H1 (cell line): Measurements from ENCODE around the gene ZBTB40. TPM values are rescaled to one million over a fixed set of nuclear protein-coding genes. Genes with fewer than 3 reads are reported as not detected.
A peak's percentile ranks its signal among the peaks of the same experiment; 100 is the strongest.

ENCODE experiments used
- CTCF ChIA-PET: fragments of 300-600 bp; sonication (Branson Sonifier 250); formaldehyde crosslinking; loops from one replicate; lab custom pipeline; 2021; ENCODE audit not compliant: partially characterized antibody; lab: Charles Lee
- POLR2A ChIA-PET: fragments of 300-600 bp; sonication (Branson Sonifier 250); formaldehyde crosslinking; loops from one replicate; lab custom pipeline; 2021; ENCODE audit warnings: inconsistent platforms; ENCODE audit not compliant: partially characterized antibody; lab: Charles Lee
- DNase-seq, 2 experiments: peaks; one replicate each; pipeline versions ENCODE4 v3.0.0 to v3.0.0-alpha.2; 2010 to 2022; ENCODE audit warnings: low spot score in 2 of 2, low read depth in 1 of 2, mixed read lengths in 1 of 2
- FAIRE-seq: peaks from 2 replicates; lab custom pipeline; 2011; peaks lifted over from hg19 to GRCh38; lab: Jason Lieb, UNC
- H2AFZ ChIP-seq: 2 replicates; pipeline ENCODE4 v1.8.1; 2012; ENCODE audit warnings: low read length, inconsistent platforms
- H2AK5ac ChIP-seq: 2 replicates; pipeline ENCODE4 v1.6.1; 2013; ENCODE audit warnings: low read depth, low read length
- H2BK120ac ChIP-seq: replicated peaks from 2 replicates; pipeline ENCODE3; 2013; ENCODE audit warnings: low read depth, low read length, inconsistent platforms
- H2BK12ac ChIP-seq: 2 replicates; pipeline ENCODE4 v1.6.1; 2013; ENCODE audit warnings: low read depth, low read length
- H2BK15ac ChIP-seq: 2 replicates; pipeline ENCODE4 v1.6.1; 2013; ENCODE audit warnings: low read length
- H2BK20ac ChIP-seq: 2 replicates; pipeline ENCODE4 v1.6.1; 2013; ENCODE audit warnings: low read length
- H2BK5ac ChIP-seq: 2 replicates; pipeline ENCODE4 v1.6.1; 2013; ENCODE audit warnings: low read depth, low read length
- H3K14ac ChIP-seq: 2 replicates; pipeline ENCODE4 v1.6.1; 2013; ENCODE audit warnings: inconsistent platforms; ENCODE audit not compliant: insufficient read length
- H3K18ac ChIP-seq: 2 replicates; pipeline ENCODE4 v1.6.1; 2013; ENCODE audit warnings: low read length; ENCODE audit errors: extremely low read depth
- H3K23ac ChIP-seq: 2 replicates; pipeline ENCODE4 v1.6.1; 2013; ENCODE audit warnings: inconsistent platforms; ENCODE audit not compliant: insufficient read length
- H3K23me2 ChIP-seq: 2 replicates; pipeline ENCODE4 v1.6.1; 2013; ENCODE audit warnings: low read depth, low read length
- H3K27ac ChIP-seq: 2 replicates; pipeline ENCODE4 v1.6.1; 2011; ENCODE audit warnings: low read depth, low read length, inconsistent platforms
- H3K27me3 ChIP-seq, 4 experiments: replicated peaks in 1 of 4; 1 replicate in 1 of 4; 2 replicates in 3 of 4; pipeline versions ENCODE4 v1.6.1 to v1.8.1; 2011 to 2013; ENCODE audit warnings: low read length in 3 of 4, mild to moderate bottlenecking in 3 of 4, inconsistent platforms in 2 of 4, mixed read lengths in 2 of 4, moderate library complexity in 1 of 4; ENCODE audit not compliant: control insufficient read depth in 3 of 4, insufficient read depth in 3 of 4; ENCODE audit errors: extremely low read depth in 1 of 4
- H3K36me3 ChIP-seq, 4 experiments: 2 replicates each; pipeline versions ENCODE4 v1.6.1 to v1.8.1; 2011 to 2013; ENCODE audit warnings: mild to moderate bottlenecking in 4 of 4, low read length in 3 of 4, moderate library complexity in 2 of 4, control low read depth in 1 of 4, inconsistent platforms in 1 of 4; ENCODE audit not compliant: insufficient read depth in 4 of 4, control insufficient read depth in 2 of 4
- H3K4ac ChIP-seq: replicated peaks from 2 replicates; pipeline ENCODE3; 2013; ENCODE audit warnings: low read length, low read depth, mixed read lengths, inconsistent platforms; ENCODE audit not compliant: insufficient read length
- H3K4me1 ChIP-seq, 4 experiments: replicated peaks in 1 of 4; 1 replicate in 1 of 4; 2 replicates in 3 of 4; pipeline versions ENCODE4 v1.6.1 to v1.8.1; 2011 to 2013; ENCODE audit warnings: low read length in 3 of 4, inconsistent platforms in 2 of 4, mixed read lengths in 1 of 4; ENCODE audit not compliant: insufficient read depth in 4 of 4, control insufficient read depth in 3 of 4
- H3K4me2 ChIP-seq, 2 experiments: 2 replicates each; pipeline versions ENCODE4 v1.6.1 to v1.8.1; 2011 to 2013; ENCODE audit warnings: low read depth in 2 of 2, low read length in 2 of 2, control low read depth in 1 of 2, inconsistent platforms in 1 of 2, mild to moderate bottlenecking in 1 of 2; ENCODE audit not compliant: insufficient read depth in 1 of 2
- H3K4me3 ChIP-seq, 4 experiments: fragments of 200-600, 300-600 bp in 1 of 4; sonication (generic), shearing (Covaris generic), sonication (Bioruptor Twin) in 1 of 4; 2 replicates each; pipeline versions ENCODE4 v1.5.1 to v1.8.1; 2011 to 2016; ENCODE audit warnings: low read length in 4 of 4, low read depth in 3 of 4, control low read depth in 2 of 4, inconsistent platforms in 2 of 4, mild to moderate bottlenecking in 2 of 4, mixed read lengths in 1 of 4, moderate library complexity in 1 of 4; ENCODE audit not compliant: insufficient read depth in 2 of 4; ENCODE audit errors: extremely low read depth in 1 of 4
- H3K56ac ChIP-seq: replicated peaks from 2 replicates; pipeline ENCODE3; 2013; ENCODE audit warnings: low read depth, mild to moderate bottlenecking, mixed read lengths, low read length, inconsistent platforms; ENCODE audit not compliant: insufficient read length
- H3K79me1 ChIP-seq: 2 replicates; pipeline ENCODE4 v1.6.1; 2013; ENCODE audit warnings: low read depth, low read length, control low read depth
- H3K79me2 ChIP-seq, 2 experiments: 2 replicates each; pipeline versions ENCODE4 v1.6.1 to v1.8.1; 2012 to 2013; ENCODE audit warnings: low read length in 2 of 2, mild to moderate bottlenecking in 2 of 2, inconsistent platforms in 1 of 2; ENCODE audit not compliant: insufficient read depth in 2 of 2, control insufficient read depth in 1 of 2
- H3K9ac ChIP-seq, 4 experiments: replicated peaks in 1 of 4; 1 replicate in 1 of 4; 2 replicates in 3 of 4; pipeline versions ENCODE4 v1.6.1 to v1.8.1; 2011 to 2013; ENCODE audit warnings: low read depth in 3 of 4, low read length in 3 of 4, control low read depth in 2 of 4, mild to moderate bottlenecking in 2 of 4, moderate library complexity in 2 of 4, inconsistent platforms in 1 of 4; ENCODE audit errors: extremely low read depth in 1 of 4
- H3K9me3 ChIP-seq, 2 experiments: 2 replicates each; pipeline versions ENCODE4 v1.6.1 to v1.8.1; 2012 to 2013; ENCODE audit warnings: mild to moderate bottlenecking in 2 of 2, moderate library complexity in 2 of 2, control low read depth in 1 of 2, inconsistent platforms in 1 of 2, low read depth in 1 of 2, low read length in 1 of 2, mixed read lengths in 1 of 2; ENCODE audit not compliant: insufficient read depth in 2 of 2
- H4K20me1 ChIP-seq, 2 experiments: replicated peaks in 1 of 2; 2 replicates each; pipeline versions ENCODE3 to v1.8.1; 2011 to 2013; ENCODE audit warnings: inconsistent platforms in 2 of 2, low read length in 2 of 2, mild to moderate bottlenecking in 1 of 2; ENCODE audit not compliant: insufficient read depth in 2 of 2, control insufficient read depth in 1 of 2
- H4K5ac ChIP-seq: 2 replicates; pipeline ENCODE4 v1.6.1; 2013; ENCODE audit warnings: low read length, low read depth, mixed read lengths, inconsistent platforms; ENCODE audit not compliant: insufficient read length
- H4K8ac ChIP-seq: 2 replicates; pipeline ENCODE4 v1.8.0; 2013; ENCODE audit warnings: mild to moderate bottlenecking, moderate library complexity, low read length, inconsistent platforms; ENCODE audit not compliant: insufficient read depth; ENCODE audit errors: extremely low read depth
- H4K91ac ChIP-seq: replicated peaks from 2 replicates; pipeline ENCODE3; 2013; ENCODE audit warnings: low read length, mixed read lengths, inconsistent platforms; ENCODE audit not compliant: insufficient read length
- TAF7 ChIP-seq: optimal IDR thresholded peaks from 2 replicates; pipeline ENCODE3; 2011; ENCODE audit warnings: low read depth, mild to moderate bottlenecking, inconsistent platforms, low read length, moderate library complexity, borderline replicate concordance
- TCF12 ChIP-seq: IDR thresholded peaks from 2 replicates; pipeline ENCODE4 v1.6.1; 2011; ENCODE audit warnings: low read depth, mild to moderate bottlenecking, low read length
- WGBS, 2 experiments: shearing (Covaris generic) in 1 of 2; methylation state at CpG; one replicate each; pipeline versions ENCODE4 v1.1.6 to v1.1.7; 2013 to 2015; ENCODE audit warnings: low lambda C conversion rate in 2 of 2, mixed read lengths in 2 of 2, inconsistent platforms in 1 of 2, low coverage in 1 of 2, missing lambda C conversion rate in 1 of 2; ENCODE audit not compliant: insufficient replicate concordance in 2 of 2, insufficient coverage in 1 of 2, insufficient read length in 1 of 2; ENCODE audit errors: extremely low coverage in 1 of 2, missing lambda C conversion rate in 1 of 2; 5-methylcytosine and 5-hydroxymethylcytosine counted together
- polyA plus RNA-seq, 7 experiments: library from polyadenylated mRNA; depleted of rRNA in 3 of 7; stranded (reverse) in 5 of 7; unstranded in 2 of 7; fragments of >200 nt in 5 of 7; fragments of 200-250 nt in 2 of 7; gene quantifications; 1 replicate in 5 of 7; 2 replicates in 1 of 7; 4 replicates in 1 of 7; pipeline versions ENCODE4 v1.2.1 to v1.2.3, GENCODE V29; 2011 to 2013; ENCODE audit warnings: missing spikeins in 2 of 7, mixed read lengths in 2 of 7
- total RNA-seq: library from RNA; stranded (reverse); fragmentation: NEBNext Ultra II Directional; extraction: Animal tissue kit (Norgen Biotek cat#: 25700); gene quantifications from 2 replicates; pipeline ENCODE4 v1.2.1, GENCODE V29; 2021
- TF ChIP-seq, protein P1 (sequence below): IDR thresholded peaks from 2 replicates; pipeline ENCODE4 v1.6.1; 2012; ENCODE audit warnings: inconsistent platforms

ZBTB40 gene
- total and polyA plus RNA-seq, 2 of the 8 experiments (the other 6 are each of a cell fraction or from before 2014, with no cell fraction given): 3.1 to 19.3 TPM

DNA sequence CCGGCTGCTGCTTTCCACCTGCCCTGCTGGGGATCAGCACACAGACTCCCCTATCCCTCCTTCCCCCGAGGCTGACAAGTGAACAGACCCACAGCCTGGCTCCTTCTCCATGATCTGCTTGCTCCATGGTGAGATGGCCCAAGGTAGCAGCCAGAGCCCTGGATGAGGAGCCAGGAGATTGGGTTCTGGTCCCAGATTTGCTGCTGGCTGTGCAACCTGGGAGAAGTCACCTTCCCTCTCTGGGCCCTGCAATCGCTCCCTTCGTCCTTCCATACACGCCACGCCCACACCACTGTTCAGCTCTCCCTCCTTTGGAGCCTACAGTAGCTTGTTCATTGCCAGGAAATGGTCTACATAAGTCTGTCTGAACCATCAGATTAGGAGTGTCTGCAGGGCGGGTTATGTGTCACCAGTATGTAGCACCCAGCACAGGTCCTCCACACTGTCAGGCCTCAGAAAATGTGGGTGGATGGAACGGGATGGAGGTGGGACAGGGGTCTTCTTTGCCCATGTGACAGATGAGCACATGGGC is 102.4 kb downstream of the ZBTB40 start:
- ChIA-PET CTCF (interaction anchor here (0.5 to 6.5 kb wide), 3 partner anchors 61 to 549 kb away, joined by 3 to 39 read pairs (median 3); partner anchors contain the start of gene C1QC), POLR2A (interaction anchor here (0.6 kb wide), 1 partner anchor 917 kb away, joined by 3 read pairs; no protein-coding TSS in a partner anchor)
- Histone ChIP-seq H2AK5ac (no peak overlapping the region; the same call in 1 of the 2 replicates), H2BK12ac (peak overlapping the region; percentile 94; the same call in 1 of the 2 replicates), H3K36me3 (no peaks in the 10 kb centered on the region), H3K79me1 (no peaks in the 10 kb centered on the region), H4K8ac (peak overlapping the region; percentile 37; the same call in 1 of the 2 replicates), H3K27me3 (peaks cover 0 to 2% (median 0%) of the 10 kb centered on the region in 4 experiments; a peak in 2 of 7 replicates), H2BK5ac (peak overlapping the region; percentile 69; the same call in 1 of the 2 replicates), H3K9me3 (no peaks in the 10 kb centered on the region), H3K18ac (peak overlapping the region; percentile 56), H3K4me1 (peaks cover 0 to 36% (median 19%) of the 10 kb centered on the region in 4 experiments; a peak in 6 of 7 replicates), H3K4ac (no peak overlapping the region), H2AFZ (peak overlapping the region; percentile 55; the same call in 1 of the 2 replicates), H2BK20ac (peak overlapping the region; percentile 62; the same call in 1 of the 2 replicates), H3K56ac (no peak overlapping the region), H3K23ac (no peak overlapping the region), H3K4me2 (peak overlapping the region; percentile 55 to 62), H3K23me2 (peaks cover 3% of the 10 kb centered on the region; the same call in 1 of the 2 replicates), H2BK120ac (no peak overlapping the region), H3K9ac (no peak overlapping the region), H4K91ac (peak overlapping the region; percentile 87), H3K79me2 (no peaks in the 10 kb centered on the region), H2BK15ac (peak overlapping the region; percentile 65), H3K4me3 (no peak overlapping the region), H4K5ac (peak overlapping the region; percentile 4), H4K20me1 (no peaks in the 10 kb centered on the region), H3K14ac (no peak overlapping the region), H3K27ac (no peak overlapping the region)
- FAIRE-seq (no peak), DNase-seq (no peak)
- 86% methylated on average over 8 of the region's 8 CpGs; no CpG with 5 or more reads in 1 of the 2 experiments for WGBS, 2 experiments
- TF ChIP-seq TCF12: no peak
- TF ChIP-seq, protein P1, sequence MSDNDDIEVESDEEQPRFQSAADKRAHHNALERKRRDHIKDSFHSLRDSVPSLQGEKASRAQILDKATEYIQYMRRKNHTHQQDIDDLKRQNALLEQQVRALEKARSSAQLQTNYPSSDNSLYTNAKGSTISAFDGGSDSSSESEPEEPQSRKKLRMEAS: 0 out of 2 replicates have a peak, but pooled peaks have one; percentile 18
- TF ChIP-seq TAF7: no peak
